GM18868 (cell line): ENCODE measurements around the gene SUSD1.
A peak's percentile ranks its signal among the peaks of the same experiment; 100 is the strongest.

ENCODE experiments used
- ATAC-seq: cut with Tn5 transposase; IDR thresholded peaks from one replicate; pipeline ENCODE4 v1.9.1; 2021; ENCODE audit warnings: mild to moderate bottlenecking, moderate library complexity; ENCODE audit not compliant: unreplicated experiment

The SUSD1 gene

DNA sequence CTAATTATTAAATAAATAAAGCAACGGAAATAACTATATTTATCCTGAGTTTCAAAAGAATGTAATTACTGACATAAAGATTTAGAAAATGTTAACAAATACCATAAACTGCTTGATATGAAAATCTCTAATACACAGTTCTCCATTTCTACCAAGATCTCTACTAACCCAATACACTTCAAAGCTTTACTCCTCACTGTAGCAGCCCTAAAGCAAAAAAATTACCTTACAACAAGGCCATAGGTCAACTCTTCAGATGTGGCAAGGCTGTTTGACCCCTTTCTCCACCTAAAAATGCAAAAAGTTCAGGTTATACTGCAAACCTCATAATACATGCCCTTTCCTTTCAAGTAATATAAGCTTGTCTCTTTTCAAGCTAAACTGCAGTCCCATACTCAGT lies 181.8 kb downstream of the SUSD1 start:
- ATAC-seq: no peak

DNA sequence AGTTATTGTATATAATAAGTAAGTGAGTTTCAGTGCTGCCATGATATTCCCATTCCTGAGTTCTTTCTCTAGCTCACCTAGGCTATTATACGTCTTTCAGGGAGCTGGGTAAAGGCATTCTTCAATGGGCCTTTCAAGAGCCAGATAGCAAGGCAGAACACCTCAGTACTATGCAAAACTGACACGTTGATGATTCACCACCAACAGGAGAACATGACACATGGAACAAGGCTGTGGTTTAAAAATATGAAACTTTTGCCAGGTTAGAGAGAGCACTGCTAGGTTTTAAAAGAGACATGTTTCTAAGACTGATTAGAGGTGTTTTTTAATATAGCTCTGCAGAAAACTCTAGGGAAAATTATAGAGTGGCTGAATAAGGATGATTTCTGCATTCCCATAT lies 182.6 kb downstream of the SUSD1 start:
- peak; percentile 87 for ATAC-seq

DNA sequence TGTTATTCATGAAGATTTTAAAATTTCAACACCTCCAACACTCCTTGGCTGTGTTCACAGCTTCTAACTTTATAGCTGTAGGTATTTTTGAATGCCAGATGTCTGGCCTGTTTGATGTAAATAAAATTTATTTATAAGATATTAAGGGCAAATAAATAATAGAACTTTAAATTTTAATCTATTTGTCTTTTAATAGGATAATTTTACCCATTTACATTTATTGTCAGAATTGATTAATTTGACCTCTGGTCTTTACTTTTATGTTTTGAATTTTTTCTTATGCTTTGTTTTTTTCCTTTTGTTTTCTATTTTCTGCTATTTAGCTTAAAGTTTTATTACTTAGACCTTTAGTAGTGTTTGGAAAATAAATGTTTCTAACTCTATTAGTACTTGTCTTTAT lies 183.9 kb downstream of the SUSD1 start:
- ATAC-seq: no peak
